ENCODE results near the gene FFAR4. TPM values are rescaled to one million over a fixed set of nuclear protein-coding genes. Genes with fewer than 3 reads are reported as not detected.

Gene FFAR4
- total and polyA plus RNA-seq, 9 donors, result 0.02 to 0.05 (median 0.04) TPM; not detected in 6

GRCh38 chr10:93613126-93613525 lies 46.7 kb downstream of the FFAR4 start:
- H3K36me3 ChIP-seq (ENCODE audit: control insufficient read depth, insufficient read depth, low read length), result no peaks in the 10 kb centered on the region
- H3K4me1 ChIP-seq (ENCODE audit: control insufficient read depth, insufficient read depth, low read length), result no peaks in the 10 kb centered on the region
- no peak for DNase-seq
- H3K9me3 ChIP-seq (replicated peaks; ENCODE audit: control insufficient read depth, low read depth, low read length), result no peaks in the 10 kb centered on the region
- WGBS (ENCODE audit: insufficient coverage), result 75% methylated on average over 3 of the region's 3 CpGs
- peaks cover 2% of the 10 kb centered on the region for H3K27me3 ChIP-seq (ENCODE audit: control insufficient read depth, insufficient read depth, low read length)
- no peak overlapping the region for H3K27ac ChIP-seq (ENCODE audit: low read length)
- H3K4me3 ChIP-seq (ENCODE audit: low read length), result no peak overlapping the region

DNA sequence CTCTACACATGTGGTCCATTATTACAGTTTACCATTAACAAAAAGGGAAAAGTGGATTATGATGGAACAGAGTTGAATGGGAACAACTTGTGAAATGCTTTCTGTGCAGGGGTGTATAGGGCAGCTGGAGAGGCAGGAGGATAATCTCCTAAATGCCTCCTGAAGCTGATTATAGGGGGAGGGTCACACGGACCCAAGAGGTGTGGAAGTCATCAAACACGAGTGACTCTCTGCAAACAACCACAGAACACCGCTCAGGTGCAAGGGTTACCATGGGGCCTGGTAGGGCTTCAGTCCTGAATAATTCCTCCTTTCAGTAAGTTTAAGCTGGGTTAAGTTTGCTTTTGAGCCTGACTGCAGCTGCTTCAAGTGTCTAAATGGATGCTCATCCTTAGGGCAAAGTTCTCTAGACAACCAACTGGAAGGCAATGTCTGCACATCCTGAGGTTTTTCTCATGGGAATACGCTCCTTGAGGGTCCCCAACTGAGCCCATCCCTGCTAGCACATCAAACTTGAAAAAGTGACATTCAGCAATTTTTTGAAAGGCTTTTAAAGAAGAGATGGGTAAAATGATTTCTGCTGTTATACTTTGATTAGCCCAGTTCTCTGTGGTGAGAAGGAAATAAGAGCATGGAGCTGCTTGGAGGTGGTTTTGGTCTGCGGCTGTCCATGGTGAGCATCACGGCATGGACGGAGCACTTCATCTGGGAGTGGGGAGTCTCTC lies 47.8 kb downstream of the FFAR4 start:
- Histone ChIP-seq H3K4me3 (ENCODE audit: low read length) (no peak overlapping the region), H3K27me3 (ENCODE audit: control insufficient read depth, insufficient read depth, low read length) (peaks cover 2% of the 10 kb centered on the region), H3K4me1 (ENCODE audit: control insufficient read depth, insufficient read depth, low read length) (no peaks in the 10 kb centered on the region), H3K27ac (ENCODE audit: low read length) (no peak overlapping the region), H3K9me3 (replicated peaks; ENCODE audit: control insufficient read depth, low read depth, low read length) (no peaks in the 10 kb centered on the region), H3K36me3 (ENCODE audit: control insufficient read depth, insufficient read depth, low read length) (no peaks in the 10 kb centered on the region)
- WGBS (ENCODE audit: insufficient coverage), result 90% methylated on average over 4 of the region's 7 CpGs
- DNase-seq, result no peak

DNA sequence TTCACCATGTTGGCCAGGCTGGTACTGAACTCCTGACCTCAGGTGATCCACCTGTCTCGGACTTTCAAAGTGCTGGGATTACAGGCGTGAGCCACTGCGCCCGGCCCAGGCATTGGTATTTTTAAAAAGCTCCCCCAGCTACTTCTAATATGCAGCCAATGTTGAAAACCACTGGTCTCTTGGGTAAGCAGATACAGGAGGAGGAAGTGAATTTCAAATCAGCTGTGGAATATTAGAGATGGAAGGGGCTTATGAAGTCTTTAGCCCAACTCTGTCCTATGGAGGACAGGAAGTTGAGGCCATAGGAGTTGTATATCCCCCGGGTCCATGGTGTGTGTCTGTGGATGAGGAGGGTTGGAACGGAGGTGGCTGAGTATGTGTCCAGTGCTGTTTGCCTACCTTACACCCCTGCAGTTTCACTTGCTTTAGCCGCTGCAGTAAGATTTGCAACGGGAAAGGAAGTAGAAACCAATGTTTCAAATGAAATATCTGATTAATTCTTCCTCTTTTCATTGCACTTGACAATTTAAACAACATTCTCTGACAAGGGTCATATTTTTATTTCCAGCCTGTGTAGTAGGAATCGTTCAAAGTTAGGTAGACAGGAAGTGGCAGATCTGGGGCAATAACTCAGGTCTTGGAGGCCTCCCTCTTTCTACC lies 49.2 kb downstream of the FFAR4 start:
- WGBS (ENCODE audit: insufficient coverage), result no CpG with 5 or more reads among the region's 9 CpGs
- Histone ChIP-seq H3K27ac (ENCODE audit: low read length) (no peak overlapping the region), H3K4me1 (ENCODE audit: control insufficient read depth, insufficient read depth, low read length) (no peaks in the 10 kb centered on the region), H3K36me3 (ENCODE audit: control insufficient read depth, insufficient read depth, low read length) (no peaks in the 10 kb centered on the region), H3K4me3 (ENCODE audit: low read length) (no peak overlapping the region), H3K27me3 (ENCODE audit: control insufficient read depth, insufficient read depth, low read length) (peaks cover 2% of the 10 kb centered on the region), H3K9me3 (replicated peaks; ENCODE audit: control insufficient read depth, low read depth, low read length) (no peaks in the 10 kb centered on the region)
- DNase-seq, result no peak

GRCh38 chr10:93620925-93621324 lies 54.5 kb downstream of the FFAR4 start:
- WGBS (ENCODE audit: insufficient coverage), result 64% methylated on average over 5 of the region's 7 CpGs
- H3K36me3 ChIP-seq (ENCODE audit: control insufficient read depth, insufficient read depth, low read length), result no peaks in the 10 kb centered on the region

DNA sequence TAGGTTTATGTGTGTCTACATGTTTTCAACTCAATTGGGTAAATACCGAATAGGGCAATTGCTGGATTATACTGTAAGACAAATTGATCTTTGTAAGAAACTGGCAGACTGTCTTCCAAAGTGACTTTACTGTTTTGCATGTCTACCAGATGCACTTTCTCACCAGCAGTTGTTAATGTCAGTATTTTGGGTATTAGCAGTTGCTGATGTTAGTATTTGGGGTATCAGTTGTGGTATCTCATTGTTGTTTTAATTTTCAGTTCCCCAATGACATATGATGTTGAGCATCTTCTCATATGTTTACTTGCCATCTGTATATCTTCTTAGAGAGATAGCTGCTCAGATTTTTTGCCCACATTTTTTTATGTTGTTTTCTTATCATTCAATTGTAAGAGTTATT lies 56.5 kb downstream of the FFAR4 start:
- no peak overlapping the region for H3K4me3 ChIP-seq (ENCODE audit: low read length)
- no peaks in the 10 kb centered on the region for H3K36me3 ChIP-seq (ENCODE audit: control insufficient read depth, insufficient read depth, low read length)
- DNase-seq, result no peak
- no CpG with 5 or more reads among the region's 1 CpG for WGBS (ENCODE audit: insufficient coverage)
- no peaks in the 10 kb centered on the region for H3K4me1 ChIP-seq (ENCODE audit: control insufficient read depth, insufficient read depth, low read length)
- no peaks in the 10 kb centered on the region for H3K27me3 ChIP-seq (ENCODE audit: control insufficient read depth, insufficient read depth, low read length)
- no peak overlapping the region for H3K27ac ChIP-seq (ENCODE audit: low read length)
- no peaks in the 10 kb centered on the region for H3K9me3 ChIP-seq (replicated peaks; ENCODE audit: control insufficient read depth, low read depth, low read length)

More at GRCh38 chr10:93620925-93621324, 54.5 kb downstream of the FFAR4 start:
- H3K27ac ChIP-seq (ENCODE audit: low read length), result no peak overlapping the region
- no peaks in the 10 kb centered on the region for H3K9me3 ChIP-seq (replicated peaks; ENCODE audit: control insufficient read depth, low read depth, low read length)
- H3K4me1 ChIP-seq (ENCODE audit: control insufficient read depth, insufficient read depth, low read length), result no peaks in the 10 kb centered on the region
- H3K4me3 ChIP-seq (ENCODE audit: low read length), result no peak overlapping the region
- no peak for DNase-seq
- H3K27me3 ChIP-seq (ENCODE audit: control insufficient read depth, insufficient read depth, low read length), result no peaks in the 10 kb centered on the region

DNA sequence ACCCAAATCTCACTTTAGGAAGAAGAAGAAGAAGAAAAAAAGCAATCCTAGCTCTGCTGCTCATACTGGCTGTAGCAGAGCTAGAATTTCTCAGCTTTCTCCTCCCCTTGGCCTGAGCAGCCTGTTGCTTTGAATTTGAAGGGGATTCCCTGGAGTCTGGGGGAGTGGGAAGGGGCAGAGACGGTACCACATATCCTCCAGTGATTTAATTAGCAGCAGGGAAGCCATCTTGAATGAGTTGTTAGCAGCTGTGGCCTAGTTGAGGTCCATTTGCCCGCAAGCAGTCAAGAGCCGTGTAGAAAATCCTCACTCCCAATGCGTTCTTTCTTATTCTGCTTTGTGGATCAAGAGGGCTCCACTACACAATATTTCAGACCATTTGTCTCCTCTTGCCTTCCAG lies 62.4 kb downstream of the FFAR4 start:
- no peak for DNase-seq
- Histone ChIP-seq H3K27ac (ENCODE audit: low read length) (no peak overlapping the region), H3K36me3 (ENCODE audit: control insufficient read depth, insufficient read depth, low read length) (no peaks in the 10 kb centered on the region), H3K4me1 (ENCODE audit: control insufficient read depth, insufficient read depth, low read length) (no peaks in the 10 kb centered on the region), H3K4me3 (ENCODE audit: low read length) (no peak overlapping the region), H3K9me3 (replicated peaks; ENCODE audit: control insufficient read depth, low read depth, low read length) (no peaks in the 10 kb centered on the region), H3K27me3 (ENCODE audit: control insufficient read depth, insufficient read depth, low read length) (no peaks in the 10 kb centered on the region)
- 37% methylated on average over 2 of the region's 4 CpGs for WGBS (ENCODE audit: insufficient coverage)

- no peak for DNase-seq
- 45% methylated on average over 5 of the region's 7 CpGs for WGBS (ENCODE audit: insufficient coverage)
- no peaks in the 10 kb centered on the region for H3K9me3 ChIP-seq (replicated peaks; ENCODE audit: control insufficient read depth, low read depth, low read length)
- H3K4me1 ChIP-seq (ENCODE audit: control insufficient read depth, insufficient read depth, low read length), result no peaks in the 10 kb centered on the region
- H3K27ac ChIP-seq (ENCODE audit: low read length), result no peak overlapping the region
- no peak overlapping the region for H3K4me3 ChIP-seq (ENCODE audit: low read length)
- H3K36me3 ChIP-seq (ENCODE audit: control insufficient read depth, insufficient read depth, low read length), result no peaks in the 10 kb centered on the region
- no peaks in the 10 kb centered on the region for H3K27me3 ChIP-seq (ENCODE audit: control insufficient read depth, insufficient read depth, low read length)
Measured at GRCh38 chr10:93629647-93630305, 63.3 kb downstream of the FFAR4 start.

DNA sequence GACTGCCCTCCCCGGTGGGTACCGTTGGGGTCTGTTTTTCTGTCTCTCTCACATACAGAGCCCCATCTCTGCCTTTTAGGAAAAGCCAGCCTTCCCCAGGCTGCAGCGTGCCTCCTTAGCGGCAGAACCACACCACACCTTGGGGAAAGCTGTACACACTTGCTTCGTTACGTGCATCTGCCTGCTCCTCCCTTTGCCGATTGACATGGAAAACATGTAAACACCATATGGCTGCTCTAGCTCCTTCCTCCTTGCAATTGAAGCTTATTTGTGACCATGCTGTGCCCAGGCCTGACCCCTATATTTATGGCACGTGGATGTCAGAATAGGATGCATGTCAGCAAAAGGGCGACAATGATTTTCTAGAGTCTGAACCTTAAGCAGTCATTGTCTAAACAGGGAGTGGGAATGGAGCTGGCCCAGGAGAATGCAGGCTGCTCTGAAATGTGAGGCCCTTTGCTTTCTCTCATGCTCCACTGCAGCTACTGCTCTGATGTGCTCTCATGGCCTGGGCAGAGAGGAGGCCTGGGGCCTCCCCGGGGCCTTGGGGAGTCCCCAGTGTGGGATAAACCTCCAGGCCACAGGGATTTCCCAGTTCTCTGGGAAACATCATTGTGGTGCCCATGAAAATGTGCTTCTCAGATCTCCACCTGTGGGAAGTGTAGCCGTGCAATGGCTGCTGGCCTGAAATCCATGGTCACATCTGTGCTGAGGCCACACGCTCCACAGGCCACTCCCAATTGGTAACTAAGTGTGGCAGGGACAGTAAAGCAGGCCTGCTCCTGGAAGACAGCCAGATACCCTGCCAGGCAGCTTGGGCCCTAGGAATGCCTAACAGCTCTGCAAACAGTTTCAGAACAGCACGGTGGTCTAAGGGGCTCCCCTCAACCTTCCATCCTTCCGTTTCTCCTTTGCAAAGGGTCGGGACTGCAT lies 64.4 kb downstream of the FFAR4 start:
- H3K36me3 ChIP-seq (ENCODE audit: control insufficient read depth, insufficient read depth, low read length), result no peaks in the 10 kb centered on the region
- DNase-seq, result peak; percentile 16
- H3K9me3 ChIP-seq (replicated peaks; ENCODE audit: control insufficient read depth, low read depth, low read length), result no peaks in the 10 kb centered on the region
- 65% methylated on average over 15 of the region's 15 CpGs for WGBS (ENCODE audit: insufficient coverage)
- H3K27ac ChIP-seq (ENCODE audit: low read length), result no peak overlapping the region
- no peaks in the 10 kb centered on the region for H3K27me3 ChIP-seq (ENCODE audit: control insufficient read depth, insufficient read depth, low read length)
- H3K4me1 ChIP-seq (ENCODE audit: control insufficient read depth, insufficient read depth, low read length), result no peaks in the 10 kb centered on the region
- H3K4me3 ChIP-seq (ENCODE audit: low read length), result no peak overlapping the region

Data from muscle of leg (tissue), 11 donors.